ENCODE results near the gene AGPAT3.

Gene AGPAT3

DNA sequence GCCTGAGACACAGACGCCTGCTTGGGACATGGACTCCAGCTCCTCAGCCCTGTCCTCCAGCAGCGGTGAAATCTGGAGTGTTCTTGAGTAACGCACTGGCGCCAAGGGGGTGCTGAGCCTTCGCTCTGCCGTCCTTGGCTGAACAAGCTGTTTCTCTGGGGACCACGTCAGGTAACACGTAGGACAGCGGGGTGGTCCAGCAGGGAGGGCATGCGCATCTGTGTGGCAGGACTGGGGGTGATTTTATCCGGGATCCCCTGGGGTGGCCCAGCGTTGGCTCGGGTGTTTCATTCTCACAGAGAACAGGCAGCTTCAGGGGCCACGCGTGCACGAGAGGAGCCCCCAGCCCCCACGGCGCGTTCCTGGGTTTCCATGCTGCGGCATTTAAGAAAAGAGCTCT, 61.2 kb downstream of the AGPAT3 start:
- DNase-seq: no peak

DNA sequence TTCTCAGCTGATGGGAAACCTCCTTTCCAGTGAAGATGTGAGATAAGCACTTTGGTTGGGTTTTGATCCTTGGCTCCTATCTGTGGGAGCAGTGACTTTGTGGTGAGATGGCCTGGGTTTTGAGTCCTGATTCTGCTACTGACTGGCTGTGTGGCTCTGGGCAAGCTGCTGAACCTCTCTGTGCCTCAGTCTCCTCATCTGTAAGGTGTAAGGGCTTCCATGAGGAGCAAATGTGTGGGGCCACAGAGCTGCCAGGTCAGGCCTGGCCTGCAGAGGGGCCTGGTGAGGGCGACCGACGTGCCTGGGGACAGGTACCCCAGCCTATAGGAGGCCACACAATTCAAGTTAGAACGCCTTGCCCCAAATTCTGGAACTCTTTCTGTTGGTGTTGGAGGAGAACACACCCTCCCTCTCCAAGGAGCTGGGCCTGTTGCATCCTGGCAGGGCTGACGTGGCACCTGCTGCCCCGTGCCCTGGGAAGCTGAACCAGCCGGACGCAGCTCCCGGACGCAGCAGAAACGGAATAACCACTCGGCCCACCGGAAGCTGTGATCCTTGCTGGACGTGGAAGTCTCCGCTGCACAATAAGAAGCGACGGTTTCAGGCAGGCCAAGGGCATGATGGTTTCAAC, 62.7 kb downstream of the AGPAT3 start:
- no peak for DNase-seq

DNA sequence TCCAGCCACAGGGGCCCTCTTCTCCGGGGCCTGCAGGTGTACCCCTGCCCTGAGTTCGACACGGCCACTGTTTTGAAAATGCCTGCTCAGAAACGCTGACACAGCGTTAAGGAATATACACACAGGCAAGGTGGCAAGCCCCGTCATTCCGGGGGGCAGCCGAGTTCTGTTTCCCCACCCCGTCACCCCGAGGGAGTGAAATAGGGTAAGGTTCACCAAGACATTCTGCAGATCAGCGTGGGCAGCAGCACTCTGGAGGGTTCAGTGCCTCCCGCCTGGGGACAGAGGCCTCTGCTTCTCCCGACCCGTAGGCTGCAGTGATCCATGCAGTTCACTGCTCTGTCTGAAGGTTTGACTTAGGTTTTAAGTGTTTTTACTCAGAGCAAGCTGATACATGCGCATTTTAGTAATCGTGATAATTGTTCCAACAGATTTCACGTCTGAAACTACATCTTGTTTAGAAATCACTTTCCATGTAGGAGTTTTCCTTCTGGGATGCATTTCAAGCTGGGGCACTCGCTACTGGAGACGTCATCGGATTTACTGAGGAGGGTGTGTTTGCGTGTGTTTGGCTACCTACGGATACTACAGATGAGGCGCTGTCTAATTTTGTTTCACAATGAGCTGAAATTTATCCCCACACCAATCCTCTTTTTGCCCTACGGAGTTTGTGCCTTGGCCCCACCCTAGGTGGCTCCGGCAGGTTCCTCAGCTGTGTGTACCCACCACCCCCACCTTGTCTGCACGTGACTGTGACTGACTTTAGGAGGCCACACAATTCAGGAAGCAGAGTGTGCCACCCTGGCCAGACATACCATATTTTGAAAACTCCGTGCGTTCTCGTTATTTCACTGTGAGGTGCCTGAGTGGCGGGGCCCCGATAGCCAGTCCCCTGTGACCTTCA, 63.5 kb downstream of the AGPAT3 start:
- DNase-seq: no peak

DNA sequence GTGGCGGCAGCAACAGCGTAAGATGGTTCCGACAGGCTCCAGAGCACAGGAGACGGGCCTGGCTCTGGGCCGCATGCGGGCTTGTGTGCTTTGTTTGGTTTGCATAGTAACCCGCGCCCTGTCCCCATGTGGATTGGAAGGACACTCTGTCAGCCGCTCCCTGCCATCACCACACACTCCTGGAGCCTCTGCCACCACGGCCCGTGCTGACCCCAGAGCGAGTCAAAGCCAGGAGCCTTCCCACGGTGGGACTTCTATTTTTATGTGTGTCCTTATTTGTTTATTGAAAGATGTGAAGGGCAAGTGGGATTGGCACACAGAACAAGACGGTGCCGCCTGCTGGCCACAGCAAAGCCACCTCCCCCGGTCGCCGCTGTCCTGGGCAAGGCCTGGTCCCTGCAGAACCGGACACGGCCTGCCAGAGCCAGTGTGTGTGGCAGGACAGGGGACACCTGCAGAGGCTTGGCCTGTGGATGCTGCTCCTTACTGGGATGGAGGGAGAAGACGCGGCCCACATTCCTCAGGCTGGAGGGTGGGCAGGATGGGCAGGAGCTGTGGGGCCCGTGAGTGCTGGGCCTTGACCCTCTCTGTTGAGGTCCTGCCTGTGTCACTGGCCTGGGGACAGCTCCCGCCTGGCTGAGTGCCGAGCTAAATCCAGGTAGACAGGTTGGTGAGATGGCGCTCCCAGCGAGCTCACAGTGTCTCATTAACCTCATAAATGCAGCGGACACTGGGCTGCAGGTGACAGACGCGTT, 64.4 kb downstream of the AGPAT3 start:
- DNase-seq: no peak

DNA sequence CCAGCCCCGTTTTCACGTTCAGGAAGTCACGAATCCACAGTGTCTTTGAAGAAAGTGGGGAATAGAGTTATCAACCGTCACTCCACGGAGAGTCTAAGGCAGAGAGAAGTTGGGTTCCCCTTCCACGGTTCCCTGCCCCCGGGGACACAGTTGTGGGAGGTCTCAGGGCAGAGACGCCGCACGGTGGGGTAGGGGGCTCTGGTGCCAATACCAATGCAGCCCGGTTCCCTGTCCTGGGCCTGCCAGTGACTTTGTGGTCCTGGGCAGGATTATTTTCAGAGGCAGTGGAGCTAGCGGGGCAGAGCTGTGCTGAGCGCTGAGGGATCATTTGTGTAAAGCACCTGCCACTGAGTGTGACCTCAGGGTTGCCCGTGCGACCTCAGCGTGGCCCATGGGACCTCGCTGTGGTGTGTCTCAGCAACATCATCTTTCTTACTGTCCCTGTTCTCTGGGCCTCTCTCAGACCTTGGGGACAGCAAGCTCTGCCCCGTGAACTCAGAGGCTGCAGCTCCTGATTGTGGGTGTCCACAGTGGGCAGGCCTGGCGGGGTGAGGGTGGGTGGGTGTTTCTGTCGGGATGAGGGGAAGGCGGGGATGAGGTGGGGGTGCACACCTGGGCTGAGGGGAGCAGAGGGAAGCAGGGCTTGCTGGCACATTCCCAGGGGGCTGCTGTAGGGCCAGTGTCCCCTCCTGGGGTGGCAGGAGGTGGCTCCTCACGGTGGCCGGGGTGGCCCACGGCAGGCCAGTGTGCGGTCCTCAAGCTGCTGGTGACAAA, 65.2 kb downstream of the AGPAT3 start:
- DNase-seq: no peak

DNA sequence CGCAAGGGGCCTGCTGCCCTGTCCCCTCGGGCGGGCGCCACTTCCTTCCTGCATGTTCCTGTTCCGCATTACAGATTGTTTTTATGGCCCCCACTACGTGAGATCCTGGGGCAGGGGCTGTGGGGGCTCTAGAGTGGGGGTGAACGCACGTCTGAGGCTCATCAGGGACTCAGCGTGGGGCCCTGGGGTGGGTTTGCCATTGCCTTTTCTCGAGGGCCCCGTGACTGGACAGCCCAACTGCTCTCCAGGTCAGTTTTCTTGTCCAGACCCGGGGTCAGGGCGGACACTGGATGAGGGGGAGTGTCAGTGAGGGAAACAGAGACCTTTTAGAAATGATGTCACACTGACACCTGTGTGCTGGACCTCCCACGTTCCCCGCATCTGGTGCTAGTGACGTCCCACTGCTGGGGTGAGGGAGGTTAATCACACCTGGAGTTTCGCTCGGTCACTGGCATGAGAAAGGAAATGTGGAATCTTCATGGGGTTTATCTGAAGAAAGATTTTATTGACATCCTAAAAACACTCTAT, 65.9 kb downstream of the AGPAT3 start:
- DNase-seq: no peak

DNA sequence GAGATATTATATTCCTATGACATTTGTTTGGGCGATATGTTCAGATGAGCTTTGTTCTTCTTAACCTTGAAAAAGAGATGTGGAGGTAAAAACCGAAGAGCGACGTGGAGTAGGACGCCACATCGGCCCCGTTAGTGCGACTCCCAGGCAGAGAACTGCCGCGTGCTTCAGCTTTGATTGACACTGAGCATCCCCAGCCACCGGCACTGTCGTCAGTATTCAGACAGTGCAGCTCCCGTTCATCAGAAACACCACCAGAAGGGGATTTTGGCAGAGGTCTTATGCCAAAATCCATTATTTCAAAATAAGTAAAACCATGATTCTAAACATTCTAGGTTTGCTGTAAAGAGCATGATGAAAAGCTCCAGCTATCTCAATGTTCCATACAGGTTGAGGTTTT, 66.5 kb downstream of the AGPAT3 start:
- no peak for DNase-seq

DNA sequence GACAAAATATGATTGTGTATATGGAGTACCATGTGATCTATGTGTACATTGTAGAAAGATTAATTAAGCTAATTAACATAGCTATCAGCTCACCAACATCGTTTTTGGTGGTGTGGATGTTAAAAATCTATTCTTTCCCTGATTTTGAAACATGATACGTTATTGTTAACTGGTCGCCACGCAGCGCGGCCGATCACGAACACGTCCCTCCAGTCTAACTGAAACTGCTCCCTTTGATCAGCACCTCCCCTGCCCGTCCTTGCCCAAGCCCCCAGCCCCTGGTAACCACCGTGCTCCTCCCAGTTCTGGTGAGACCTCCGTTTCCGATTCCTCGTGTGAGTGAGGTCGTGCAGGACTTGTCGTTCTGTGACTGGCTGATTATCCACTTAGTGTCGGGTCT, 67.0 kb downstream of the AGPAT3 start:
- no peak for DNase-seq

DNA sequence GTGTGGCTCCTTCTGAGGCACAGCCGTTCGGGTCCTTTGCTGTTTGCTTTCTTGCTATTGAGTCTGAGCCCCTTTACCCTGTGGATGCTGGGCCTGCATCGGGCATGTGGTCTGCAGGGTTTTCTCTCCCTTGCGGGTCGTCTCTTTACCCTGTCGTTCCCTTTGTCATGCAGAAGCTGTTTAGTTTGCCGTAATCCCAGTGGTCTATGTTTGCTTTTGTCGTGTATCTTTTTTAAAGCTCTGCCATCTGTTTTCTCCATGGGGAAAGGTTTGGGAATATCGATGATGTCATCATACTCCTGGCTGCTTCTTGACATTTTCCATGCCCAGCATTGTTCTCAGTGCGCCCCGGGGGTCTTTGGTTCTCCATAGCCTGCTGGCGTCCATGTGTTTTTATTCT, 68.2 kb downstream of the AGPAT3 start:
- DNase-seq: no peak

DNA sequence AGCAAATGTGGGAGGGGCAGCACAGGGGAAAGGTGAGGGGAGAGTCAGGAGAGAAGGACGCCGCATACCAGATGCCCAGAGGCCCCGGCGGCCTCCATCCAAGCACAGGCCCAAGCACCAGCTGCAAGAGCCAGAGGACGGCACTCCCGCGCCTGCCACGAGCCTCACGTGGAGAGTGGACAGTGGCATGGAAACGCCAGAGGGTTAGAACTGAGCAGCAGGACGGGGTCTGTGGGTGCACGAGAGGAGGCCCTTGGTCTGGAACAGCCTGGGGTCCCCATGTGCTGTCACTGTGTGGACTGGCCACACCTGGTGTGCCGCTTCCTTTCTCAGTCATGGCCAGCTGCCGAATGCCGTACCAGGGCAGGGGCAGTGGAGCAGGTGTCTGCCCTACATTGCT, 68.7 kb downstream of the AGPAT3 start:
- DNase-seq: no peak

DNA sequence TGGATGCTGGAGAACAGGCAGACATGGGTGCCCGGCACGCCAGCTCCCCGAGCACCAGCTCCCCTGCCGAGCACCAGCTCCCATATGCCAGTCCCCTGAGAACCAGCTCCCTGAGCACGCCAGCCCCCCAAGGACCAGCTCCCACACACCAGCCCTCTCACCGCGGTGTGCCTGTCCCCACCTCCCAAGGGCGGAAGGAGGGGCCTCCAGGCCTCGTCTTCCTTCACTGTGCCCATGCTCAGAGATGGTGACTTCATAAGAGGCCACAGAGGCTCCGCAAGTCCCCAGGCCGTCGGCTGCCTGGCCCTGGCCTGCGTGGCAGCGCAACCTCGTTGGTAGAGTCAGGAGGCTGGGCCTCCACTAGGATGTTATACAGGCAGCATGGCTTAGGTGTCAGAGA, 69.1 kb downstream of the AGPAT3 start:
- no peak for DNase-seq

DNA sequence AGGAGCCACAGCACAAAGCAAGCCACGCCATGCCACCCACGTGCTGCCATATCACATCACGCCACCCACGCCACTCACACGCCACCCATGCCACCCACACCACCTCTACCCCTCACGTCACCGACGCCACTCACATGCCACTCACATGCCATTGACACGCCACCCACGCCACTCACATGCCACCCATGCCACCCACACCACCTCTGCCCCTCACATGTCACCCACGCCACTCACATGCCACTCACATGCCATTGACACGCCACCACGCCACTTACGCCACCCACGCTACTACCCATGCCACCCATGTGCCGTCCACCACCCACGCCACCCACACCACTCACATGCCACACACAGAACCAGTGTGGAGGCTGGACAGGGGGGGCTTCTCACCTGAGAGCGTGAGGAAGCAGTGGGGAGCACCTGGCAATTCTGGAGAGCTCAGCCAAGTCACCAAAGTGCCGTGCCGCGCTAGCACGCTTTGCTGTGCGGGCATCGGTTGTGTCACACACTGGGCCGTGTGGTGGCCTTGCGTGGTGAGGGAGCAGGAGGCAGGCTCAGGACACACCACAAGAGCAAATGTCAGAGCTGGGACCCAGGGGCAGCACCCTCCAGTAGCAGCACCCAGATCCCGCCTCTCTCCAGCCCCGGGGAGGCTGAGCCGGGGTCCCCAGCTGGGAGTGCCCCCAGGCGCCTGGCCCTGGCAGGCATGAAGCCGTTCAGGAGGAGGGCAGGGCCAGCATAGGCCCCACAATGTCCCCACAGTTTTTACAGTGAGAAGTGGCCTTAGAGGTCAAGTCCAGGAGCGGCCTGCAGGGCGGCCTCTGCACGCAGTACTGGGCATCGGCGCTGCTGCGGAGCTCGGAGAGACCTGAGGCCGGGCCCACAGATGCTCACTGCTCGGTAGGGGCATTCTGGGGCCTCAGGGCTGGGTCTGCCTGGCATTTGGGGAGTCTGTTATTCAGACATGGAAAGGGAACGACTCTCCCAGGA, 70.0 kb downstream of the AGPAT3 start:
- no peak for DNase-seq

DNA sequence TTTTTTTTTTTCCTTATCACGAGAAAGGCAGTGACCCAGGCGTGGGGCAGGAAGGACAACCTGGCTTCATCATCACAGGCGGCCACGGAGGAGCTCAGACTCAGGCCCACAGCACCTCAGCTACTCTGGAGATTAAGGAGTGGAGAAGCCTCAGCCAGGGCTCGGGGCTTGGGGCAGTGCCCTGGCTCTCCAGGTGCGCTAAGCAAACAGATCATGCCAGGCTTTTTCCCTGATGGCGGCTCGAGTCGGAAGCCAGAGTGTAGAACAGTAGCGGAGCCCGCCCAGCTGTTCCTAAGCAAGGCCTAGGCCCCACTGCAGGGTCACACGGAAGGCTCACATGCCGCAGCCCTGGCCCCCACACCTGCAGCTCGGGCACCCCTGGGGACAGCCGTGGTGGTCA, 70.7 kb downstream of the AGPAT3 start:
- no peak for DNase-seq

DNA sequence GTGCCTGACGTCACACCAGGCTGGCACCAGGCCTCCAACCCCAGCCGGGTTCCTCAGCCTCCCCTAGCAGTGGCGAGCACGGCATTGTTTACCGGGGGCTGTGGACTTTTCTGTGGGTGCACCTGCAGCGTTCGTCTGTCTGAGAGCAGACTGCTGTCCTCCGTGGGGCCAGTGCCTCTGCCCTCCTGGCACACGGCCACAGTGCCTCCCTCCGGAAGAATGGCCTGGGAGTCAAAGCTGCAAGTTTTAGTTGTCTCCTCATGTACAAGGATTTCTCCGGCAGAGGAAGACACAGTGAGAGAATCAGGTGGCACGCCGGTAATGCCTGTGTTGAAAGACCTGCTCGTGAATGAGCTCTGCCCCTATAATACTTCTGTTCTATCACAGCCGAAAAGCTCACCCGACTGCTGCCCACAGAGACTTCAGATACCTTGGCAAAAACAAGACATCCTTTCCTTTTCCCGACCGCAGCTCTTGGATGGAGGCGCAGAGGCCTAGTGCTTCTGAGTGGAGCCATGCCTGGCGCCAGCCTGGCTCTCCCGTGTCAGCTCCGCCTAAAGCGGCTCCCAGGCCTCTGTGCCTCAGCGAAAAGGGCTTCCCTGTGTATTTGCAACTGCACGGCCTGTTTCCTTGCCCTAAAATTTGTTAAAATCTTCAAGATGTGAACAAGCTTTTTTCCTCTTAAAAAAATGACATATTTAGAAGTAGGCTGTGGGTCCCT, 71.4 kb downstream of the AGPAT3 start:
- no peak for DNase-seq

DNA sequence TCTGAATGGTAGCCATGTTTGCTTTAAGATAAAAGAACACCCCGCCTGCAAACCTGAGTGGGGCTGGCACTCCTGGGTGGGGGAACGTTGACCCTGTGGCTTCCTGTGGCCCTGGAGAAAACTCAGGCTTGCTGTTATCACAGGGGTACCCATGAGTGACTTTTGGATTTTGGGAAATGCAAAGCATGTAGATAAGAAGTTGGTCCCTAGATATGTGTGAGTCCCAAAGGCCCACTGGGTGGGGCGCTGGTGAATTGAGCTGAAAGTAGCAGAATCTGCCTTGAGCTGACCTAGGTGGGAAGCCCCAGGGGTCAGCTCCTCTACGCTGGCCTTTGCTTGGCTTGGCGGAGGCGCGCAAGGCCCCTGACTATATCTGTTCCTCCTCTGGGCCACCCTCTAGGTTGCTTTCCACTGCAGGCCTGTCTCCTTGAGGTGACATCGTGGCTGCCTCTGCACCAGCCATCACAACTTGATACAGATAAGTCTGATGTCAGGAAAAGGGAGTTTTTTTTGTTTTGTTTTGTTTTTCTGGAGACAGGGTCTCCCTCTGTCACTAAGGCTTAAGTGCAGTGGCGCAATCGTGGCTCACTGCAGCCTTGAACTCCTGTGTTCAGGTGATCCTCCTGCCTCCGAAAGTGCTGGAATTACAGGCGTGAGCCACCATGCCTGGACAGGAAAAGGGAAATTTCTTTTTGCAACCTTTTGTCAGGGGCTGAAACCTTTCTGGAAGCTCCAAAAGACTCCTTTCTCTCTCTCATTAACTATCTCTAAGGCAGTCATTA, 72.2 kb downstream of the AGPAT3 start:
- DNase-seq: no peak

DNA sequence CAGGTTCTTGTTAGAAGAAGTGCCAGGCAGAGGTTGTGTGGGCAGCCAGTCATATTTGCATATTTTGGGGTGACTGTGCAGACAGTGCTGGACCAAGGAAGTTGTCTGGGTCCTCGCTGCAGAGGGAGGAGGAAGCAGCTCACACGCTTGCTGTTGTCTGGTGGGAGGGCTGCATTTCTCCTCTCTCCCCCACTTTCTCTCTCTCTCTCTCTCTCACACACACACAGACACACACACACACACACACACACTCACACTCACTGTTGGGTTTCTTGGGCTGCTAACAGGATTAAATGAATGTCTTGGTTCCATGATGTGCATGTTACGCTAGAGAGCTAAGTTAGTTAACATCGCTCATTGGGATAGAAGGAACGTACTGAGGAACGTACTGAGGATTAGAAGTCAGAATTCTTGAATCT, 72.9 kb downstream of the AGPAT3 start:
- DNase-seq: no peak

DNA sequence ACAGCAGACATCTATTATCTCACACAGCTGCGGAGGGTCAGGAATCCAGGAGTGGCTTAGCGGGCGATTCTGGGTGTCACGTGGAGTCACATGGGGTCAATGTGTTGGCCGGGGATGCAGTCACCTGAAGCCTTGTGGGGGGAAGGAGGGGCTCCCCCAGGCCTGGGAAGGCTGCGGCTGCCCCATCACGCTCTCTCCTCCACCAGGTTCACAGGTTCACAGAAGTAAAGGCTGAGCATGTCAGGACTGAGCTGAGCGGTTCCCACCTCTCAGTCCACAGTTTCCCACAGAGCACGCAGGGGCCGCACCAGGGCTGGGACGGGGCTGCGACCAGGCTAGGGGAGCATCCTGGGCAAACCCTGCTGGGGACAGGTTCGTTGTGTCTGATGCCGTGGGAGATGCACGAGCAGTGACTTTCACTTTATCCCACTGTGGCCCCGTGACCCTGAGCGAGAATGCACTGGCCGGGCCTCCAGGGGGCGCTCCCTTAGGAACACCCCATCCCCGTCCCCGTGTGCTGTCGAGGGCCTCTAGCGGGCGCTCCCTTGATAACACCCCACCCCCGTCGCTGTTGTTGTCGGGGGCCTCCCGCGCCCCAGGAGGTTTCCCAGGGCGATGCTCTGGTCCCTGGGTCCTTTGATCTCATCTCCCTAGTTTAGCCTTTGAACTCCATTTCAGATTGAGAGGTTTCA, 73.9 kb downstream of the AGPAT3 start:
- DNase-seq: peak; percentile 93

DNA sequence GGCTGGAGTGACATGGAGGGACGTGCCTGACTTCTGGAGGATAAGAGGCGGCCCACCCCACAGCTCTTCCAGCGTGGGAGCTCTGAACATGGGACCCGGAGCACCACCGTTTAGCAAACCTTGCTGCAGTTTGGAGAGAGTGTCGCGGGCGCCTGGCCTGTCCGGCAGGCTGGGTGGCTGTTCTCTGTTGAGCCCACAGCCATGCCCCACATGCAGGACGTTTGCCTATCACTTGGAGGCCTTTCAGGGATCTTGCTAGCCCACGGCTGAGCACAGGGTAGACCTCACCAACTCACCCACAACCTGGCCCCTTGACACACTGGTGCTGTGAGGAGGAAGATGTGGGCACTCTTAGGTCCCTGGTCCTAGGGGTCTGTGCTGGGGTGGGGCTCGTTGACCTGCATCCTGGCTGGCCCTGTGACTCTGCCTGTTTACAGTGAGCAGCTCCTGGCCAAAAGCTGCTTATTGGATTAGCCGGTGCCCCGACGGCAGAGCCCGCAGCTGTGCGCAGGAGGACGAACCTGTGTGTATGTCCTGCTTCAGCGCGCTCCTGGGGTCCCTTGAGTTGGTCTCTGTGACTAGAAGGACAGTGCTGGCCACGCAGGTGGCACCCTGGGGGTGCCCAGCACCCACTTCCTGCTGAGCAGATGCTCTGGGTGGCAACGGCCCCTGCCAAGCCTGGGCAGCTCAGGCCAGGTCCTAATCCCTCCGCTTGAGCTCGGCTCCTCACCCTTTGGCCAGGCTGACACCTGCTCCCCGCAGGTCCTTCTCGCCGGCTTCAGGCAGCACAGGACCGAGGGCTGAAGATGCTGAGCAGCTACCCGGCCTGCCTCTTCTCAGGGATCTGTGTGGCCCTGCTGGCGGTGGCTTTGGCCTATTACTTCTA, 74.7 kb downstream of the AGPAT3 start:
- no peak for DNase-seq

All from stimulated activated CD4-positive, alpha-beta T cell treated with anti-CD3 and anti-CD28 coated beads, Interleukin-15, amount 100 ng/mL, for 24 hours (primary cell).